ENCODE data around the gene ADGRL3. TPM values are rescaled to one million over a fixed set of nuclear protein-coding genes. Genes with fewer than 3 reads are reported as not detected.

The ADGRL3 gene
- total RNA-seq, 1 donor from 2014 or later = 18.7 TPM

GRCh38 chr4:61559396-61559795 lies 359.3 kb downstream of the ADGRL3 start:
- H3K4me3 Mint-ChIP-seq (ENCODE audit: unreplicated experiment) = no peak overlapping the region
- peaks cover 7% of the 10 kb centered on the region for H3K9me3 Mint-ChIP-seq (ENCODE audit: unreplicated experiment)
- H3K27ac Mint-ChIP-seq (ENCODE audit: unreplicated experiment) = no peak overlapping the region
- DNase-seq (ENCODE audit: extremely low spot score, unreplicated experiment) = no peak
- no peaks in the 10 kb centered on the region for H3K27me3 Mint-ChIP-seq (ENCODE audit: unreplicated experiment)
- H3K36me3 Mint-ChIP-seq (ENCODE audit: unreplicated experiment) = peaks cover 6% of the 10 kb centered on the region
- TF ChIP-seq, protein P1, sequence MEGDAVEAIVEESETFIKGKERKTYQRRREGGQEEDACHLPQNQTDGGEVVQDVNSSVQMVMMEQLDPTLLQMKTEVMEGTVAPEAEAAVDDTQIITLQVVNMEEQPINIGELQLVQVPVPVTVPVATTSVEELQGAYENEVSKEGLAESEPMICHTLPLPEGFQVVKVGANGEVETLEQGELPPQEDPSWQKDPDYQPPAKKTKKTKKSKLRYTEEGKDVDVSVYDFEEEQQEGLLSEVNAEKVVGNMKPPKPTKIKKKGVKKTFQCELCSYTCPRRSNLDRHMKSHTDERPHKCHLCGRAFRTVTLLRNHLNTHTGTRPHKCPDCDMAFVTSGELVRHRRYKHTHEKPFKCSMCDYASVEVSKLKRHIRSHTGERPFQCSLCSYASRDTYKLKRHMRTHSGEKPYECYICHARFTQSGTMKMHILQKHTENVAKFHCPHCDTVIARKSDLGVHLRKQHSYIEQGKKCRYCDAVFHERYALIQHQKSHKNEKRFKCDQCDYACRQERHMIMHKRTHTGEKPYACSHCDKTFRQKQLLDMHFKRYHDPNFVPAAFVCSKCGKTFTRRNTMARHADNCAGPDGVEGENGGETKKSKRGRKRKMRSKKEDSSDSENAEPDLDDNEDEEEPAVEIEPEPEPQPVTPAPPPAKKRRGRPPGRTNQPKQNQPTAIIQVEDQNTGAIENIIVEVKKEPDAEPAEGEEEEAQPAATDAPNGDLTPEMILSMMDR (IDR thresholded peaks at IDR 0.05) = no peak
- no peaks in the 10 kb centered on the region for H3K4me1 Mint-ChIP-seq (ENCODE audit: unreplicated experiment)

DNA sequence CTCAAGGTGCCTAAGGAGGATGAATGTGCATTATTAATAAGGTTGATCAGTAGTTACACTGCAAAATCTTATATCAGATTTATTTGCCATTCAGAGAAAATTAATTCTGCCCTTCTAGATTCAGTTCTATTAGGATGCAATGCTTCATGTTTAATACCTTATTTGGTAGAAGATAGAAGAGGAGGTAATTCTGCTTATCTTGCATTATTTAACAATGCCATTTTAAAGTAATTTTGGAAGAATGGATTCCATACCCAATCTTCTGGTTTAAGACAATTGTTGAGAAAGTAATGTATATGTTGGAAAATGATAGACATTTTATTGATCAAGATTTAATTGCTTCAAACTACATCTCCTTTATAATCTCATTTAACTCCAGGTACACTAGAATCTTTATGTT lies 360.9 kb downstream of the ADGRL3 start:
- H3K4me1 Mint-ChIP-seq (ENCODE audit: unreplicated experiment) = no peaks in the 10 kb centered on the region
- H3K36me3 Mint-ChIP-seq (ENCODE audit: unreplicated experiment) = peaks cover 6% of the 10 kb centered on the region
- H3K9me3 Mint-ChIP-seq (ENCODE audit: unreplicated experiment) = peaks cover 11% of the 10 kb centered on the region
- TF ChIP-seq, protein P1 (IDR thresholded peaks at IDR 0.05) = no peak
- H3K27ac Mint-ChIP-seq (ENCODE audit: unreplicated experiment) = no peak overlapping the region
- H3K27me3 Mint-ChIP-seq (ENCODE audit: unreplicated experiment) = no peaks in the 10 kb centered on the region
- no peak for DNase-seq (ENCODE audit: extremely low spot score, unreplicated experiment)
- H3K4me3 Mint-ChIP-seq (ENCODE audit: unreplicated experiment) = no peak overlapping the region

DNA sequence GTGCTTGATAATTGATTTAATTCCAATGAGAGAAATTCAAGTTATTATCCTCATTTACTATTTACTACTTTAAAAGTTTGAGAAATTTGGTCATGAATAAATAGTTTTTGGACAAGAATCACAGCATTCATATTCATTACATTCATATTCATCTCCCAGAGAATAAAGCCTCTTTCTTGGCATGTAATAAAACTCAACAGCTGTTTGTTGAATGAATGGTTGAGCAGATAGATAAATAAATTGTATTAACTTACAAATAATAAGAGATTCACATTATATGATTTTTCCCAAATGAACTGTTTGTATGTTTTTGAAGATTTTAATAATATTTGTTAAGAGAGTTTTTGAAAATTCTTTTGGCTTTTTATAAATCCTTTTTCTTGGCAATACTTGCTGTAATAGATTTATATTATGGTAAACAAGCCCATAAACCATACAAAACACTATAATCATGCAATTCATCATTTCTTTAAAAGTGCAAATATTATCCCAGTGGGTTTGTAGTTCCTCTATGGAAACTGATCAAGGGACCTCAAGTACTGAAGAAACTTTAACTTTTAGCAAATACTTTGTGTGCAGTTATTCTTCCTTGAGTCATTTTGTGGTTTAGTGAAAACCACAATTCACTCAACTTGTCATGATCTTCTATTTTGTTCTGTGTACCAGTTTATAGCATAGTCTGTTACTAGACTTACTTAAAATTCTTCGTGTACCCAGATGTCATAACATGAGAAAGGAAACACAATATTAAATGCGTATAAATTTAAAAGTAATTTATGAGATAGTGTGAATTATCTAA lies 371.8 kb downstream of the ADGRL3 start:
- Mint-ChIP-seq H3K9me3 (ENCODE audit: unreplicated experiment) (no peaks in the 10 kb centered on the region), H3K27me3 (ENCODE audit: unreplicated experiment) (no peaks in the 10 kb centered on the region), H3K4me1 (ENCODE audit: unreplicated experiment) (peaks cover 12% of the 10 kb centered on the region), H3K36me3 (ENCODE audit: unreplicated experiment) (no peaks in the 10 kb centered on the region), H3K4me3 (ENCODE audit: unreplicated experiment) (no peak overlapping the region), H3K27ac (ENCODE audit: unreplicated experiment) (no peak overlapping the region)
- no peak for DNase-seq (ENCODE audit: extremely low spot score, unreplicated experiment)
- TF ChIP-seq, protein P1 (IDR thresholded peaks at IDR 0.05) = no peak

- H3K4me3 Mint-ChIP-seq (ENCODE audit: unreplicated experiment) = no peak overlapping the region
- H3K36me3 Mint-ChIP-seq (ENCODE audit: unreplicated experiment) = no peaks in the 10 kb centered on the region
- no peaks in the 10 kb centered on the region for H3K27me3 Mint-ChIP-seq (ENCODE audit: unreplicated experiment)
- H3K9me3 Mint-ChIP-seq (ENCODE audit: unreplicated experiment) = no peaks in the 10 kb centered on the region
- TF ChIP-seq, protein P1 (IDR thresholded peaks at IDR 0.05) = no peak
- peaks cover 12% of the 10 kb centered on the region for H3K4me1 Mint-ChIP-seq (ENCODE audit: unreplicated experiment)
- no peak for DNase-seq (ENCODE audit: extremely low spot score, unreplicated experiment)
- no peak overlapping the region for H3K27ac Mint-ChIP-seq (ENCODE audit: unreplicated experiment)
Measured at GRCh38 chr4:61575796-61576195, 375.7 kb downstream of the ADGRL3 start.

- Mint-ChIP-seq H3K9me3 (ENCODE audit: unreplicated experiment) (no peaks in the 10 kb centered on the region), H3K27me3 (ENCODE audit: unreplicated experiment) (no peaks in the 10 kb centered on the region), H3K4me3 (ENCODE audit: unreplicated experiment) (no peak overlapping the region), H3K36me3 (ENCODE audit: unreplicated experiment) (no peaks in the 10 kb centered on the region), H3K4me1 (ENCODE audit: unreplicated experiment) (peaks cover 8% of the 10 kb centered on the region), H3K27ac (ENCODE audit: unreplicated experiment) (no peak overlapping the region)
- TF ChIP-seq, protein P1 (IDR thresholded peaks at IDR 0.05) = no peak
- no peak for DNase-seq (ENCODE audit: extremely low spot score, unreplicated experiment)
Measured at GRCh38 chr4:61579786-61580185, 379.7 kb downstream of the ADGRL3 start.

Measured in osteocyte (in vitro differentiated cells).